ENCODE data around the gene CA11. TPM values are rescaled to one million over a fixed set of nuclear protein-coding genes. Genes with fewer than 3 reads are reported as not detected.
"Not testable (repeated sequence)": the region's sequence is repeated elsewhere in the genome, so short reads cannot be mapped to it uniquely, and the experiment has no call there.

CA11 gene
- total and polyA plus RNA-seq, 11 donors: 2.2 to 14.8 (median 5.8) TPM

- Histone ChIP-seq H3K9me3 (no peaks in the 10 kb centered on the region), H3K36me3 (no peaks in the 10 kb centered on the region), H3K27ac (no peak overlapping the region), H3K27me3 (no peaks in the 10 kb centered on the region), H3K4me1 (peaks cover 0 to 15% (median 7%) of the 10 kb centered on the region in 12 donors), H3K4me3 (no peak overlapping the region)
- intact Hi-C loops (cut with DNase I): no loop called here
- DNase-seq (no peak), ATAC-seq (no peak)
- TF ChIP-seq POLR2A (IDR thresholded peaks at IDR 0.05) (no peak), CTCF (IDR thresholded peaks at IDR 0.05) (no peak)
- WGBS, 4 donors: 79 to 84% (median 84%) methylated on average over 5 of the region's 5 CpGs
These were observed 13.8 kb upstream of the CA11 start for GRCh38 chr19:48659768-48660167.

GRCh38 chr19:48658483-48658882 is 12.5 kb upstream of the CA11 start:
- ATAC-seq (no peak), DNase-seq (no peak)
- Histone ChIP-seq H3K9me3 (no peaks in the 10 kb centered on the region), H3K27me3 (no peaks in the 10 kb centered on the region), H3K36me3 (no peaks in the 10 kb centered on the region), H3K4me3 (no peak overlapping the region), H3K27ac (no peak overlapping the region), H3K4me1 (peaks cover 0 to 15% (median 7%) of the 10 kb centered on the region in 12 donors)
- intact Hi-C loops (cut with DNase I): no loop called here
- no peak for TF ChIP-seq CTCF (IDR thresholded peaks at IDR 0.05)
- WGBS, 4 donors: 90 to 94% (median 93%) methylated on average over 6 of the region's 6 CpGs

- H3K27ac ChIP-seq; H3K4me3 ChIP-seq; H3K9me3 ChIP-seq; intact Hi-C loops (cut with DNase I); H3K27me3 ChIP-seq; DNase-seq; H3K36me3 ChIP-seq; ATAC-seq: not testable (repeated sequence)
- peaks cover 0 to 15% (median 7%) of the 10 kb centered on the region in 12 donors for H3K4me1 ChIP-seq
- WGBS, 4 donors: 90 to 96% (median 95%) methylated on average over 5 of the region's 5 CpGs
These were observed 11.8 kb upstream of the CA11 start for GRCh38 chr19:48657828-48658227.

DNA sequence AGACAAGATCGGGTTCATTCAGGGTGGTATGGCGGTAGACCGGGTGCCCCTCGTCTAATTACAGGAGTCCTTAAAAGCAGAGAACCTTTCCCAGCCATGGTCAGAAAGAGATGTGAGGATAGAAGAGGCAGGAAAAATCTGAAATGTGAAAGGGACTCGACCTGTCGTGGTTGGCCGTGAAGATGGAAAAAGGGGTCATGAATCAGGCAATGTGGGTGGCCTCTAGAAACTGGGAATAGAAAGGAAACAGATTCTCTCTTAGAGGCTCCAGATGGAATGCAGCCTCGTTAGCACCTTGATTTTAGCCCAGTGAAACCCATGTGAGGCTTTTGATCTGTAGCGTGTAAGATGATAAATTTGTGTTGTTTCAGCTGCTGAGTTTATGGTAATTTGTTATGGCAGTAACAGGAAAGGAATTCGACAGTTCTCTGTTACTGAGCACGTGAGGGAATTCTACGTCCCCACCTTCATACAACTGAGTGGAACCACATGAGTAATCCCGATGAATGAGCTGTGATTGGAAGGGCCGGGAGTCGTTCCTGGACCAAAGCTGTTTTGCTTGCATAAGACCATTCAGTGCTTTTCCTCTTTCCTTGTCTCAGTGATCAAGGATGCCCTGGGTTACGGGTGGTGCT is 11.0 kb upstream of the CA11 start:
- 49 to 55% (median 53%) methylated on average over 16 of the region's 16 CpGs for WGBS, 4 donors
- Histone ChIP-seq H3K27ac (no peak overlapping the region), H3K36me3 (no peaks in the 10 kb centered on the region), H3K4me3 (no peak overlapping the region), H3K27me3 (no peaks in the 10 kb centered on the region), H3K4me1 (peaks cover 0 to 15% (median 7%) of the 10 kb centered on the region in 12 donors), H3K9me3 (no peaks in the 10 kb centered on the region)
- DNase-seq (no peak), ATAC-seq (no peak)
- TF ChIP-seq CTCF (IDR thresholded peaks at IDR 0.05) (no peak), POLR2A (IDR thresholded peaks at IDR 0.05) (no peak)
- intact Hi-C loops (cut with DNase I): no loop called here

Measured in heart left ventricle (tissue), 16 donors.